ENCODE measurements around the gene MID1. TPM values are rescaled to one million over a fixed set of nuclear protein-coding genes. Genes with fewer than 3 reads are reported as not detected.

MID1 gene
- total RNA-seq, 2 donors from 2014 or later = 14.6 to 26.1 TPM

DNA sequence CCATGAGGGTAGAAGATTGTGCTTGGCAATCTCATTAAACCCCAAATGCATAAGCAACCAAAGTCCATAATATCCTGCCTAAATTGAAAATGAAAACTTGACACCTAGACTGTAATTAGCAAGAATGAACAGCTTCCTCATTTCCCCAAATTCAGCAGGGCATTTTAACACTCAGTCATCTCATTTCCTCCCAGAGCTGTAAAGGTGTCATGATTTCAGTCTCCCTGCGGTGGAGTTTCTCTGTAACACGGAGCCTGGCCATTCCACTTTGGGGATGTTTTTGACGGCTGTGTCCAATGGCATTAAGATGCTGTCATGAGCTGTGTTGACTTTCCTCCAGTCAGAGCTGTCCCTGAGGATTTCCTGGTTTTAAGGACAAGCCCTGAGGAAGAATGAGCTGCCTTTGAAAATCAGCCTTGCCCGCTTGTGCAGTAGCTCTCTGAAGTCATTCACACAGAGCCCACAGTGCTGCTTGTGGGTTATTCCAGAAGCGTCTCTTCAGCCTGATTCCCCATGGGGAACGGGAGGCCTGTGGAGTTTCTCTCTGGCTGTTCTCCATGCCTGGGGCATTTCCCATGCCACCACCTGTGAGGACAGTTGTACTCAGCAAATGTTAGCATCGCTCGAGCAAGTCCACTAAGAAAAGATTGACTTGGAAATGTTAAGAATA lies 187.0 kb downstream of the MID1 start:
- no peaks in the 10 kb centered on the region for H3K27me3 ChIP-seq (replicated peaks; ENCODE audit: insufficient read depth)
- intact Hi-C loops (cut with DNase I) = no loop called here
- DNase-seq (ENCODE audit: low spot score) = no peak
- H3K27ac ChIP-seq = no peak overlapping the region
- H3K36me3 ChIP-seq = no peaks in the 10 kb centered on the region
- 83% methylated on average over 8 of the region's 8 CpGs for WGBS
- no peaks in the 10 kb centered on the region for H3K4me1 ChIP-seq (replicated peaks)
- H3K4me3 ChIP-seq = no peak overlapping the region
- H3K9me3 ChIP-seq = no peaks in the 10 kb centered on the region
- TF ChIP-seq, protein P1, sequence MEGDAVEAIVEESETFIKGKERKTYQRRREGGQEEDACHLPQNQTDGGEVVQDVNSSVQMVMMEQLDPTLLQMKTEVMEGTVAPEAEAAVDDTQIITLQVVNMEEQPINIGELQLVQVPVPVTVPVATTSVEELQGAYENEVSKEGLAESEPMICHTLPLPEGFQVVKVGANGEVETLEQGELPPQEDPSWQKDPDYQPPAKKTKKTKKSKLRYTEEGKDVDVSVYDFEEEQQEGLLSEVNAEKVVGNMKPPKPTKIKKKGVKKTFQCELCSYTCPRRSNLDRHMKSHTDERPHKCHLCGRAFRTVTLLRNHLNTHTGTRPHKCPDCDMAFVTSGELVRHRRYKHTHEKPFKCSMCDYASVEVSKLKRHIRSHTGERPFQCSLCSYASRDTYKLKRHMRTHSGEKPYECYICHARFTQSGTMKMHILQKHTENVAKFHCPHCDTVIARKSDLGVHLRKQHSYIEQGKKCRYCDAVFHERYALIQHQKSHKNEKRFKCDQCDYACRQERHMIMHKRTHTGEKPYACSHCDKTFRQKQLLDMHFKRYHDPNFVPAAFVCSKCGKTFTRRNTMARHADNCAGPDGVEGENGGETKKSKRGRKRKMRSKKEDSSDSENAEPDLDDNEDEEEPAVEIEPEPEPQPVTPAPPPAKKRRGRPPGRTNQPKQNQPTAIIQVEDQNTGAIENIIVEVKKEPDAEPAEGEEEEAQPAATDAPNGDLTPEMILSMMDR (IDR thresholded peaks at IDR 0.05) = no peak
- TF ChIP-seq POLR2AphosphoS5 (IDR thresholded peaks at IDR 0.05) = no peak
- TF ChIP-seq POLR2A (IDR thresholded peaks at IDR 0.05) = no peak

DNA sequence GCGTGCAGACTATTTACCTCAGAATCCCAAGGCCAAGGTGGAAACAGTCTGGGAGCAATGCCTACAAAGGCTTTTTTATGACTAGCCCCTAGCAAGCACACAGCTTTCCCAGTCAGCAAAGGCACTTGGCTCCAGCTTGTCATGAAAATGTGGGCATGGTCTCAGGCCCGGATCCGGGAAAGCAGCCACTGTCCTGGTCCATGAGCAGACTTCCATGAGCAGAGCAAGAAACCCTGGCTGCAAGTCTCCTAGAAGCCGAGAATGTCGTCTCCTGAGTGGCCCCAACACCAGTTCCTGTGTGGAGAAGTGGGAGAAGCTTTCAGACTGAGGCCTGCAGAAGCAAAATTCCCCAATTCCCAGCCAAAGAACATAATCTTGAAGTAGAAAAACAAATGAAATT lies 190.5 kb downstream of the MID1 start:
- Histone ChIP-seq H3K27ac (no peak overlapping the region), H3K36me3 (no peaks in the 10 kb centered on the region), H3K9me3 (no peaks in the 10 kb centered on the region), H3K27me3 (replicated peaks; ENCODE audit: insufficient read depth) (no peaks in the 10 kb centered on the region), H3K4me3 (no peak overlapping the region), H3K4me1 (replicated peaks) (no peaks in the 10 kb centered on the region)
- TF ChIP-seq, protein P1 (IDR thresholded peaks at IDR 0.05) = no peak
- TF ChIP-seq POLR2A (IDR thresholded peaks at IDR 0.05) = no peak
- TF ChIP-seq POLR2AphosphoS5 (IDR thresholded peaks at IDR 0.05) = no peak
- intact Hi-C loops (cut with DNase I) = no loop called here
- WGBS = 76% methylated on average over 3 of the region's 5 CpGs
- DNase-seq (ENCODE audit: low spot score) = no peak

DNA sequence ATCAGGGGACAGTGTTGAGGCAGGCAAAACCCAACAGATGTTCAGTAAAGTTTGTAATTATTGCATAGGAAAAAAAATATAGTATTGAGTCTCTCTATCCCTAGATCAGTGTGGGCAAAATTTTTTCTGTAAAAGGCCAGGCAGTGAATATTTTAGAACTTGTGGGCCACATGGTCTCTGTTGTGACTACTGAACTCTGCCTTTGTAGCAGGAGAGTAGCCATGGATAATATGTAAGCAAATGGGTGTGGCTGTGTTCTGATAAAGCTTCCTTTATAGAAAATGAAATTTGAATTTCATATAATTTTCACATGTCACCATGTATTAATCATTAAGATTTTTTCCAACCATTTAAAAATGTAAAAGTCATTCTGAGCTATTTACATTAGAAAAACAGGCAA lies 193.1 kb downstream of the MID1 start:
- TF ChIP-seq POLR2AphosphoS5 (IDR thresholded peaks at IDR 0.05) (no peak), POLR2A (IDR thresholded peaks at IDR 0.05) (no peak)
- TF ChIP-seq, protein P1 (IDR thresholded peaks at IDR 0.05) = no peak
- DNase-seq (ENCODE audit: low spot score) = no peak
- intact Hi-C loops (cut with DNase I) = no loop called here
- H3K4me3 ChIP-seq = no peak overlapping the region
- no peaks in the 10 kb centered on the region for H3K36me3 ChIP-seq
- no peaks in the 10 kb centered on the region for H3K9me3 ChIP-seq
- H3K27me3 ChIP-seq (replicated peaks; ENCODE audit: insufficient read depth) = no peaks in the 10 kb centered on the region
- no peak overlapping the region for H3K27ac ChIP-seq
- H3K4me1 ChIP-seq (replicated peaks) = no peaks in the 10 kb centered on the region

DNA sequence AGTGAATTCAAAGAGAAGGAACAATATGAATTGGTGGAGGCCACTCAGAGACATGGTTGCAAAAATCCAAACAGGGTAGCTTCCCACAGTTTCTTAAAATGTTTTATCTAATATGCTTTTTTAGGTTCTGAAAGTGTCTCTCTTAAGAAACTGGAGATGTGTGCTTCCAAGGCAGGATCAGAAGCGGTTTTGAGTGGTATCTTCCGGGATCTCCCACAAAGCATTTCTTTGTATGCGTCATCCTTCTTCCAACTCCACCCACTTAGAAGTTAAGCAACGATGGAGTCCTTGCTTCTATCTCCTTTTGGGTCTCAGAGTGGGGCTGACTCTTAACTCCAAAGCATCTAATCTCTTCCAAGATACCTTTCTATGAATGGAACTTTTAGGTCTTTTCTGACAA lies 196.7 kb downstream of the MID1 start:
- no peak overlapping the region for H3K27ac ChIP-seq
- no peaks in the 10 kb centered on the region for H3K4me1 ChIP-seq (replicated peaks)
- WGBS = 64% methylated on average over 2 of the region's 4 CpGs
- H3K4me3 ChIP-seq = no peak overlapping the region
- TF ChIP-seq, protein P1 (IDR thresholded peaks at IDR 0.05) = no peak
- no peak for TF ChIP-seq POLR2AphosphoS5 (IDR thresholded peaks at IDR 0.05)
- TF ChIP-seq POLR2A (IDR thresholded peaks at IDR 0.05) = no peak
- no peaks in the 10 kb centered on the region for H3K36me3 ChIP-seq
- intact Hi-C loops (cut with DNase I) = no loop called here
- no peaks in the 10 kb centered on the region for H3K9me3 ChIP-seq
- no peak for DNase-seq (ENCODE audit: low spot score)
- no peaks in the 10 kb centered on the region for H3K27me3 ChIP-seq (replicated peaks; ENCODE audit: insufficient read depth)

DNA sequence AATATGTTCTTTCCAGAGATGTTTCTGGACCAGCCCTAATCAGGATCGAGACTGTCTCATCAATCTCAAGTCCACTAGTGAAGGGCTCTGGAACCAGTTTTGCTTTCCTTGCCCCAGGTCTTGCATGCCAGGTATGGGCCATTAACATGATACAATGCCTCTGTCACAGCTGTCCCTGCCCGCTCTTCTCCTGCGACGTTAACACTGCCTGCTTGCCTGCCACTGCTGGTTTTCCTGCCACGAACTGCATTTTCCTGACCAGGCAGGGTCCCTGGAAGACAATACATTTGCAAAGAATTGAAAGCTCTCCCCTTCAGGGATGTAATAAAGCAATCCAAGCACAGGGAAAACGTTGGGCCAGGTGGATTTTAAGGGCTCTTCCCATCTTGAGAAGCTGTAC lies 200.3 kb downstream of the MID1 start:
- Histone ChIP-seq H3K27ac (no peak overlapping the region), H3K27me3 (replicated peaks; ENCODE audit: insufficient read depth) (no peaks in the 10 kb centered on the region), H3K36me3 (no peaks in the 10 kb centered on the region), H3K4me1 (replicated peaks) (no peaks in the 10 kb centered on the region), H3K4me3 (no peak overlapping the region), H3K9me3 (no peaks in the 10 kb centered on the region)
- WGBS = 33% methylated on average over 6 of the region's 6 CpGs
- TF ChIP-seq POLR2AphosphoS5 (IDR thresholded peaks at IDR 0.05) (no peak), POLR2A (IDR thresholded peaks at IDR 0.05) (no peak)
- TF ChIP-seq, protein P1 (IDR thresholded peaks at IDR 0.05) = no peak
- intact Hi-C loops (cut with DNase I) = no loop called here
- DNase-seq (ENCODE audit: low spot score) = no peak

All from prostate gland (tissue), 2 donors.